GM18519 (cell line): ENCODE results near the gene C1orf116.
A peak's percentile ranks its signal among the peaks of the same experiment; 100 is the strongest.
"Not testable (repeated sequence)": the region's sequence is repeated elsewhere in the genome, so short reads cannot be mapped to it uniquely, and the experiment has no call there.

Source experiments
- ATAC-seq: cut with Tn5 transposase; IDR thresholded peaks from one replicate; pipeline ENCODE4 v1.9.1; 2021; ENCODE audit warnings: mild to moderate bottlenecking, moderate library complexity; ENCODE audit not compliant: unreplicated experiment, low FRiP score

The C1orf116 gene

DNA sequence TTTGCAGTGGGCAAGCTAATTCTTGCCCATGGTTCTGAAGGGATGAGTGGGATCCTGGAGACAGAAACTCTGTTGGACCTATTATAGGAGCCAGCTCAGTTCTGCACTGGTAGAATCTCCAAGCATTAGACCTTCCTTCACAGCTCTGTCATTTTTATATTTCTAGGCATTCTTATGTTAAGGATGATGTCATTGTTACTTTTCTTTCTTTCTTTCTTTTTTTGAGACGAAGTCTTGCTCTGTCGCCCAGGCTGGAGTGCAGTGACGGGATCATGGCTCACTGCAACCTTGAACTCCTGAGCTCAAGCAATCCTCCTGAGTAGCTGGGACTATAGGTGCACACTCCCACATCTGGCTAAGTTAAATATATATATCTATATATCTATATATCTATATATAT, 28.0 kb upstream of the C1orf116 start:
- no peak for ATAC-seq

DNA sequence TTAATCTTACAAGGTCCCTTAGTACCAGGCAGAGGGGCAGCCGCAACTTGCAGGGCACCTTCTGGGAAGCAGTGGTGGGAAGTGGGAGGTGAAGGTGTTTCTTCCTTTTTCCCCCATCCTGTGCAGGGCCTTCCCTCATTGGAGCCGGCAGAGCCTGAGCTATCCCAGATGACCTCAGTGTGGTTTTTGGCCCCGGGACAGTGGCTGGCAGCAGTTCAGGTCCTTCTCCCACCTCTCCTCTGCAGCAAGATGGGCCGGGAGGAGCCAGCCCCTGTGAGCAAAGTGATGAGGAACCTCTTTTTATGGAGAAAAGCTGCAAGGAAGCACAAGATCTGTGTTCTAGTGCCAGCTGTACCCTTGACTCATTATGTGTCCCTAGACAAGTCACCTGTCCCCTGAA, 27.3 kb upstream of the C1orf116 start:
- no peak for ATAC-seq

DNA sequence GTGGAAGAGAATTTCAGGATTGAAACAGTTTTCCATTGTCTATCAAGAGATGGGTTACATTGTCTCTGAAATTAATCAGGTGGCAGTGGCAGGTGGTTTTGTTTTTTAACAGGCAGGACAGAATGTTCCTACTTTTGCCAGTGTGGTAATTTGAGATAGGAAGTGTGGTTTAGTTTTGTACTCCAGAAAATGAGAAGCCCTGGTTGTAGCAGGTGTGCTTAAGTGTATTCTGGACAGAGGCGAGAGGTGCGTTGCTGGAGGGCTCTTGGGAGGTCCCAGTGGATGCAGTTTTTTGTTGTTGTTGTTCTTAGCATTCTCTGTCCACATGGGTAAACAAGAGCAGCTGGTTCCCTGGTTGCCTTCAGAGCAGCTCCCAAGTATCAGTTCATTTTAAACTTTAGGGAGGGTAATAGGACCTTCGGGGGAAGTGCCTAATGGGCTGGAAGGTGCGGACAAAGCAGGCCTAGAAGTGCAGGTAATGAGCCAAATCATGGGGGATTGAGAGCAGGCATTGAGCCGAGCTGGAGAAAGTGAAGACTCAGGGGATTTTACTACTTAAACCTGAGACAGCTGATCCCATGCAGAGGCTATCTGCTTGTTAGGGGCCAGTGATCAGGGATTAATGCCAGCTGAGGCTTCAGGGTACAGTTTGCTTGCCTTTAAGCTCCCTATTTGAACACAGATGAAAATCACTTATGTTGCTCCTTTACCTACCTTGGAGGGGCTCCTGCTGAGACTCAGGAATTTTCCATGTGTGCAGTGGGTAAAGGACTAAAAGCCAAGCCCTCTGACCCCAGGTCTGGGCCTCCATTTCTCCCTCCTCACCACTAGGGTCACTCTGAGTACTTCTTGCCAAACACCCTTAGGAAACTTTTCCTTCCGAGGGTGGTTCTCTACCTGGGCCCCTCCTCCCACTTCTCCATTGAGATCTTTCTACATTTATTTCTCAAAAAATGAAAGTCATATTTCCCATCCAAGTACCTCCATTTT, 26.6 kb upstream of the C1orf116 start:
- no peak for ATAC-seq

DNA sequence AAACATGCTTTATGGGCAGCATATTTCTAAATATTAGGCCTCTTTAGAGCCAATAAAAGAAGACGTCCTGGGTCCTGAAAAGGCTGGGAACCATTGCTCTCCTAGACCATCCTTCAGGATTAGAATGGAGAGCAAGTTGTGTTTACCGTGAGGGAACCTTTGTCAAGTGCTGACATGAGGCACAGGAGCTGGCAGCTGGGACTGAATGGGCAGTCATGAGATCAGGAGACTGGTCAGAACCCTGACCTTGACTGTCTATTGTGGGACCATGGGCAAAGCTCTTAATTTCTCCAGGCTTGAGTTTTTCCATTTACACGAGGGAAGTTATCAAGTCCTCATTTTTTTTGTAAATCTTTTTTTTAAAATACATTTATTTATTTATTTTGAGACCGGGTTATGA, 25.7 kb upstream of the C1orf116 start:
- ATAC-seq: no peak

DNA sequence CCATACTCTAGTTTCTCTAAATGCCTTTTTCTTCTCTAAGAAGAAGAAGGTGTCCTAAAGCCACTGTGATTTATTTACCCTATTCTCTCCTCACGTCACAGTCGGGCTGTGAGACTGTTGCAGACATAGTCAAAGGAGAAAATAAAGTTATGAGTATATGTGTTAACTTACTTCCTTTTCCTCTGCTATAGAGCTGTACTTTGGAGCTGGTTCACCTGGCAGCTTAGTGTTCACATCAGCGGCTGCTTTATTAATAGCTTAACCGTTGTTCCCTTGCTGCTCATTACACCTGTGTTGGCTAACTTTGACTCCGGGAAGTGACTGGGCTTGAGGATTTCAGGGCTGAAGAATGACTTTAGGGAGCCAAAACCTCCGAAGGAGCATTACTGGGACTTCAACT, 24.1 kb upstream of the C1orf116 start:
- no peak for ATAC-seq

DNA sequence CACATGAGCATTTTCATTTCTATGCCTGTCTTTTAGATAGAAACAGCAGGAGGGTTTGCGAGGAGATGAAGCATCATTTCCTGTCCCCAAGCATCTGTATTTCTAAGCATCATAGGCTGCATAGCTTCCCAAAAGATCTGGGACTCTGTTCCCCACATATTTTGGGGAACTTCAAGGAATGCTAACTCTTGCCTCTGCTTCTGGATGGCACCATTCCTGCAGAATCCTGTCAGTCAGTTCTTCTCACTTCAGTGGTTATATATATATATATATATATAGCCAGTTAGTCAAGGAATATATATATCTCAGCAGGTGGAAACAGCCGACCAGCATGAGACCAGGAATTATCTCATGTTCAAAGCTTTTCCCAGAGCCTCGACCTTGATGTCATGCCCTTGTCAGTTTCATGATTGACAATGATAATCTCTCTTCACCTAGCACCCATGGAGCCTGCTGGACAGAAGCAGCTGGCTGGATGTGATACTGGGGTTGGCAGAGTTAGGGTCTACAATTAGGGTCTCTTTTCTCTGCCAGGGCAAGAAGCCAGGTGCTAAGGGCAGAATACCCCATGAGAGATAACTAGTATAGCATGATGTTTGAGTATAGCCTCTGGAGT, 22.9 kb upstream of the C1orf116 start:
- no peak for ATAC-seq

DNA sequence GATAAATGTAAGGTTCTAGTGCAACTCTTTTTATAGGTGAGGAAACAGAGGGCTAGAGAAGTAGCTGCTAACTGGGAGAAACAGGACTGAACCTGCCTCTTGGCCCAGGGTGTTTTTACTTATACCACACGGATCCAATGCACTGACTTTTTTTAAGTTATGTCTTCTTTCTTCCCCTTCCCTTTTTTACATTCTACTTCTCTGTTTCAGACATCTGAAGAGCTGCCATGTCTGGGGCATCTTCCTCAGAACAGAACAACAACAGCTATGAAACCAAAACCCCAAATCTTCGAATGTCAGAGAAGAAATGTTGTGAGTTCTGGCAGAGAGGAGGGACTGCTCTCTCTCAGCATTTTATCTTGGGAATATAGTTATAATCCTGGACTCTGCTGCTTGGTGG, 21.9 kb upstream of the C1orf116 start:
- no peak for ATAC-seq

DNA sequence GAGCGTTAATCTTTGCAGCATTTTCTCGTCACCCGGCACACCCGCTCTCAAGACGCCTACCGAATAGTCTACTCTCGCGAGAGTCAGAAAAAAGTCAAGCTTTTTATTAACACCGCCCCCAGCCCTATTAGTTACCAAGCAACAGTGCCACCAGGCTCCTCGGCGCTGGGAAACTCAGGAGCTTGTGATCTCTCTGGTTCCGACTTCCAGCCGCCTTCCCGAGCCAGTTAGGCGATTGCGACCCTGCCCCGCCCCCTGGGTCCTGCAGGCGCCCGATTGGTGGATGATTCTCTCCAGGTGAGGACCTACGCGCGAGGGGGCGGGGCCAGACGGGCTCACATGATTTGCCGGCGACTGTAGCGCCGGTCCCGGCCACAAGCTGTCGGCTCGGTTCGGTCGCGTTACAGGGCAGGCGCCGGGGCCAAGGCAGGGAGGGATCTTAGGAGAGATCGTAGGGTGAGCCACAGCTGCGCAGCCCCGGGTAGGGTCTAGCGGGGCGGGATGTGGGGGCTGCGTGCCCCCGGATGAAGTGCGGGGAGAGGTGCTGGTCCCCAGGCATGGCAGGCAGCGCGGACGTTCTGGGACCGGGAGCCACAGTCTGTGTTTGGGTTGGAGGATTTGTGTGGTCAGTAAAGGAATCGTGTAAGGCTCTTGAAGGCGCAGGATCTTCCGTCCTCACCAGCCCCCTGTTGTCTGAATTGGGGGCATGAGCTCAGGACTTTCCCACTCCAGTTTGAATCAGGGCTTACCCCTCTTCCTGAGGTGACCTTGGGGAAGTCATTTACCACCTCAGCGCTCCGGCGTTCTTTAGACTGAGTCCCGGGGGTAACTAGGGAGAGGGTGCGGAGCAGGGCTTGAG, 20.6 kb upstream of the C1orf116 start, which contains the start of gene PFKFB2:
PFKFB2 (plus strand) TSS at position 365 of the 859 bp plus-strand sequence. CDS start 1,443 bp downstream, outside the sequence.
- peak; percentile 50 for ATAC-seq

DNA sequence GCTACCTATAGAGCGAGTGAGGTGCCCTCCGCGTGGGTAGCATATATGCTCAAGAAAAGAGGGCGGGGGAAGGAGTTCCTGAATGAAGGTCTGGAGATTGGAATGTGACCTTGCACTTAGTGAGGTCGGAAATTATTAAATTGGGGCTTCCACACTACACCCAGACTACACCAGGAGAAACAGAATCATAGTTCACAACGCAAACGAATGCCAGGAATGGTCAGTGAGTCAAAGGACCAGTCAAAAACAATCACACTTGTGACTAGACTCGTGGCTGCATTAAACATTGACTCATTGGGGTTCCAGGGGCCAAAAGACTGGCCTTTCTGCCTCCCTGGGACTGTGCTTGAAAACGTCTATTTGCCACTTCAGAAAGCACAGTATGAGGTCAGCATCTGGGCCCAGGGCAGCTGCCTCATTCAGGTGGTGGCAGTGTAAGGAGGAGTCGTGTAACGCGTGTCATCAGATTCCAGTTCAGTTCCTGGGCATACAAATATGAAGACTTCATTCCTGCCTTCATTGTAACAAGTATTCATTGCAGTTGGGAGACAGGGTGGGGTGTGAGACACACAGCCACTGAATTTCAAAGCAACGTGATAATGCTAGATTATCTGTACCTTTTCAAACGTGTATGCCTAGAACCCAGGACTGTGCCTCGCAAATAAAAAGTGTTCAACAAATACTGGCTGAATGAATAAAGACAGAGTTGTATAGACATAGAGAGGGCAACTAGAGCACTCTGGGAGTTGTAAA, 18.8 kb upstream of the C1orf116 start, which contains the start of gene YOD1:
YOD1 (minus strand) TSS at position 18 of the 753 bp plus-strand sequence. CDS start 178 bp downstream, outside the sequence.
- no peak for ATAC-seq

DNA sequence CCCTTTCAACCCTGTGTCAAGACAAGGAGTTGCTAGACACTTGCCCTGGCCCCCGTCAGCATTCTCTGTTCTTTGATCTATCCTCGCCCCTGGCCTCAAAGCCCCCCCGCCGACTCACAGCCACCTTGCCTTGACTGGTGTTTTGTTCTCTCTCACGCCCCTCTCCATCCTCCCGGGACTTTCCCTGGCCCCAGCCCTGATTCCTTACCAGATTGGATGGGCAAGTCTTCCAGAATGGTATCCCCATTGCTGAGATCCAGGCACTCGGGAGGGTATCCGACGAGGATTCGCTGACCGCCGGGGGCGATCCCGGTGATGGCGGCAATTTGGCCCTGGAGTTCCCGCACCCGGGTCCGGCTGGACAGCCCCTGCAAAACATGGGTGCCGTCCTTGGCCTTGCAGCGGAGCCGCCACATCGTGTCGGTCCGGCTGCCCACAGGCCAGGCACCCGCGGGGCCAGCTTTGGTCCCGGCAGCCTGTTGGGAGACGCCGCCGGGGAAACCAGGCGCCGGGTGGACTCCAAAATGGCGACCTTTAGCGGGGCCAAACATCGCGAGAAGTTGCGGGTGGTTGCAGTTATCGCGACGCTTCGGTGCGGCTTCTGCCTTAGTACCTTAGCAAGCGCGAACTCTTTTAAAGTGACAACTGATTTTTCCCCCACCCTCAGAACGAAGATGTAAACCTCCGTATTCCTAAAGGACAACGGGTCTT, 18.1 kb upstream of the C1orf116 start:
- ATAC-seq: no peak

DNA sequence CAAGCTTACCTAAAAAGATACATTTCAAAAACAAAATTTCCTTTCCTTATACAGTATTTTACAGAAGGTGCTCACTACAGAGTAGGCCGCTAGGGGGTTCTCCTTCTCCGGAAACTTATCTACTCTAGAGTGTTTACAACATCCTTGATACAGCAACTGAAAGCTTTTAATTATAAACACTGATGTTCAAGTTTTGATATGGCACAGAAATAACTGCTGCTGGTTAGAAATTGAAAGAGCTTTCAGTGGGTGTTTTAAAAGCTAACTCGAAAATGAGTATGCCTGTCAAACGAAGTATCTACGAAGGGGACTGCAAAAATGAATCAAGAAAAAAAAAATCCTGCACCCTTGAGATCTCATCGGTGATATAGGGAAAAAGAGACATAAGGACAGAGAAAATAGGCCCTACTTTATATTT, 17.4 kb upstream of the C1orf116 start:
- no peak for ATAC-seq

DNA sequence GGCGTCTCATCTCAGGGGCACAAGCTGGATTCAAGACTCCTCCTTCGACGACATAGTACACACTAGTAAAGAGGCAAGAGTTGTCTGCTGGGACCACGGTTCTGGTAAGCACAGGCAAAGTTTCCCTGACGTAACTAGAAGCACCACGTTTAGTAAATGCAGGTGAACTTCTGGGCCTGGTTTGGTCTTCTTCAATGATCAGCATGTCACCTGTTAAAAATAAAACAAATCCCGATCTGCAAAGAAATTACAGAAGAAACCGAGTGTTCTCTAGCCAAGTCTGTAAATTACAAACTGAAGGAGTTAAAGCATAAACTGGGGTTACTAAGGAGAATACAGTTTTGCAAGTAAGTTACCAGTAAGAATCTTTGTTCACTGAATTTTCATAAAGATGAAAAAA, 17.0 kb upstream of the C1orf116 start:
- ATAC-seq: no peak

DNA sequence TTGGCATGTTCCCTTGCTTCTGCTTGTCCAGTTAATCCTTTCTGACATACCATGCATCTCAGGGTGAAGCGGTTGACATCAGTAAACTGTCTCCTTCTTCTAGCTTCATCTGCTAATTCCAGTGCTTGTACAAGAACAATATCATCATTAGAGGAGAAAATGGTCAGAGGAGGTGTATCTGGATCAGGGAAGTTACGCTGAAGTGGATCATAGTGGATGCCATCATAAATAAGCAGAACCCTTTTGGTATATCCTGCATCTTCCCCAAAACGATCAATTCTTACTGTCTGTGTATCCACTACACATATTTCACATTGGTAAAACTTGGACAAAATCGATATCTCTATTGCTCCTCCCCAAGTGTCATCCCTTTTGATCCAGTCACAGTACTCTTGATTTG, 16.5 kb upstream of the C1orf116 start:
- no peak for ATAC-seq

DNA sequence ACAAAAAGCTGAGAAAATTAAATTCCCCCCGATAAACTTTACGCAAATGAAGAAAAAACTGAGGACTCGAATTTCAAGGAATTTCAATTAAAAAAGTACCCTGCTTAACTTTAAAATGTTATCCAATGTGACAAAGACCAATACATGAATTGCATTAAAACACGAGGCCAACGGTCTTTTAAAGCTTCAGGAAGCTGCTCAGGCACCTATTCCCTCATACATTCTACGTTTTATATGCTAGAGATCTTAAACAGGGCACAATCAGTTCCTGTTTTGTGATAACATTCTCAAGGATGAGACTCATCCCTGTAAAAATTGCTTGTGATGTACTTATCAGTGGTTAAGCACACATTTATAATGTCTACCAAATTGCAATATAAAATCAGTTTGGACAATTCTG, 15.5 kb upstream of the C1orf116 start:
- ATAC-seq: no peak

DNA sequence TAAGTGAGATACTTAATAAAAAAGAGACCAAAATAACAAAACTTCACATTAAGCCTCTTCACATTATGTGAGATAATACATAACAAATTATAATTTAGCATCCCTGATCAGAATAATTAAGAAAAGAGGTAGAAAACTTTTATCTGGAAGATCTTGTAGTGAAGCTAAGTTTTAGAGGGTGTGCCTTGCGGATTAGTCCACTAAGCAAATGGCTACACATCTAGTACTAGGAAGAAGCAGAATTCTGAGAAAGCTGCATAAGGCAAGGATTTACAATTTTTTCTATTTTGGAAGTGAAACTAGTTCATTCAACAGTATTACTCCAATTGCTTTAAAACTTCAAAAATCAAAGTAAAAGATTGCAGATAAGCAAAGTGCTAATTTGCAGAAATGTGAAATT, 14.9 kb upstream of the C1orf116 start:
- no peak for ATAC-seq

DNA sequence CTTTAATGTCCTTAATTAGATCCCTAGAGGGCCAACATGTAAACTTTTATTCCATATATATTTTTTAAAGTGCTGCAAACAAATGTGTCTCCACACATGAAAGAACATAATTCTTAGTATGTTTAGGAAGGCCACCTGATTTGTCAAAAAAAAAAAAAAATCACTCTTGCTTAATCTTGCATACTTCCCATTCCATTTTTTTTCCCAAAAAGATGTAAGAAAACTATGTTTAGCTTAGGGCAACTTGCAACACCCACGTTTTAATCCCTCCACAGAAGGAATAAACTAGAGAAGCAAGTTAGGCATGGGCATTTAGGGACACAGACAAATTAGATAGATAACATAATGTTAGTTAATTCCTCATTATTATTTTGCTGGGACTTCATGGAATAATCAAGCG, 12.9 kb upstream of the C1orf116 start:
- no peak for ATAC-seq

DNA sequence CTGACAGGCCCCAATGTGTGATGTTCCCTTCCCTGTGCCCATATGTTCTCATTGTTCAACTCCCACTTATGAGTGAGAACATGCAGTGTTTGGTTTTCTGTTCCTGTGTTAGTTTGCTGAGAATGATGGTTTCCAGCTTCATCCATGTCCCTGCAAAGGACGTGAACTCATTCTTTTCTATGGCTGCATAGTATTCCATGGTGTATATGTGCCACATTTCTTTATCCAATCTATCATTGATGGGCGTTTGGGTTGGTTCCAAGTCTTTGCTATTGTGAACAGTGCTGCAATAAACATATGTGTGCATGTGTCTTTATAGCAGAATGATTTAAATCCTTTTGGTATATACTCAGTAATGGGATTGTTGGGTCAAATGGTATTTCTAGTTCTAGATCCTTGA, 8.8 kb upstream of the C1orf116 start:
- ATAC-seq: not testable (repeated sequence)

DNA sequence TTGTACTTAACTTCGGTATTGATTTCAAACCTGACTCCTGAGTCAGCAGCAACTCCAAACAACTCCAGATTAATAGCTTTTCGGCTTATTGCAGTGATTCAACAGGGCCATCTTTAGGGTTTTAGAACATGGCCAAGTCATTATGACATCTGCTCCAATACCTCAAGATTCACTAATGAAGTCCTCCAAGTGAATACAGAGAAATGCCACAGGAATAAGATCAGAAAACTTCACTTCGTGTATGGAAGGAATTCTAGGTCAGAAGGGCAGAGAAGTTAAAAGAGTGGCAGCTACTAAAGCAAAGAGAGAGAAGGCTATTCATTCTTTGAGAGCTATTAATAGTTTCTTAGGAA, 7.6 kb upstream of the C1orf116 start:
- ATAC-seq: no peak

DNA sequence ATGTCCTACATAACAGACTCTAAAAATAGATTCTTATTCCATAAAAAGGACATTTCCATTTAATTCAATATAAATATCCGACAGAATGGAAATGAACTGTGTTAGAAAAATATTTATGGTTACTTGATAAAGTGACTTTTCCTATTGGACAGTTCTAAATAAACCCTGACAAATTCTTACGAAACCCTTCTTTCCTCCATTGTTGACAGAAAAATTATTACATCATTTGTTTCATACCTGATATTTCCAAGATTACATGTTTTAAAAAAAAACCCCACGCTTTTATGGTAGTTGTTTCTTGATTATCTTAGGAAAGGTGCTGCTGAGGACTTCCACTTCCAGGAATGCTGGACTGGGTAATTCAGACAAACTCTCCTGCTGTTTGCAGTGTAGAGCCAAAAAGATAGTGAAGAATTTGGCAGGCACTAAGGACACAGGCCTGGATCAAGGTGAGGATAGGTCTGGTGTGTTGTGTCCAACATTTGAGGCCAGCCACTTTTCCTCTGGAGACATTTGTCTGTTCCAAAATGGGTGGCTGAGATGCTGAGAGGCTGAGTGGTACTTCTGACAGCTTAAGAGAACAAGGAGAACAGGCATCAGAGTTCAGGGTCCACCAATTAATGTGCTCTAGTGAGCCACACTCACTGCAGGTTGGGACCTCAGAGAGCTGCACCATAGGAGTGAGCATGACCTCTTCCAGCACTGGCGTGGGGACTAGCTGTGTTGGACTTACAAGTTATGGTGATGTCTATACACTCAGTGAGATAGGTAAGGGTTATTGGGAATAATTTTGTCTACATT, 7.0 kb upstream of the C1orf116 start:
- ATAC-seq: no peak
